Heart left ventricle (tissue), 16 donors: ENCODE measurements around the gene WASF3. TPM values are rescaled to one million over a fixed set of nuclear protein-coding genes. Genes with fewer than 3 reads are reported as not detected.

ENCODE experiments used
- ATAC-seq, 4 donors: fragments of 200-7000 bp; cut with Tn5 transposase; one replicate each; pipeline ENCODE4 v1.9.1; 2020 to 2022; ENCODE audit warnings: moderate library complexity in 4 of 4, mild to moderate bottlenecking in 3 of 4, moderate number of reproducible peaks in 1 of 4
- DNase-seq, 5 donors: peaks; one replicate each; pipeline ENCODE4 v3.0.0-alpha.2; 2020
- H3K27ac ChIP-seq, 12 donors: fragments of 200-600 bp; sonication (generic) in 4 of 12; one replicate each; pipeline versions ENCODE4 v1.5.0 to v1.8.0; 2016 to 2022; ENCODE audit warnings: mild to moderate bottlenecking in 2 of 12
- H3K27me3 ChIP-seq, 9 donors: fragments of 200-600 bp; sonication (generic) in 2 of 9; one replicate each; pipeline versions ENCODE4 v1.5.1 to v1.8.0; 2016 to 2022; ENCODE audit warnings: mild to moderate bottlenecking in 3 of 9
- H3K36me3 ChIP-seq, 9 donors: fragments of 200-600 bp; sonication (generic) in 2 of 9; one replicate each; pipeline versions ENCODE4 v1.5.0 to v1.8.0; 2018 to 2022; ENCODE audit warnings: mild to moderate bottlenecking in 2 of 9
- H3K4me1 ChIP-seq, 12 donors: fragments of 200-600 bp; sonication (generic) in 4 of 12; one replicate each; pipeline versions ENCODE4 v1.5.0 to v1.8.0; 2016 to 2022; ENCODE audit warnings: mild to moderate bottlenecking in 3 of 12
- H3K4me3 ChIP-seq, 12 donors: fragments of 200-600 bp; sonication (generic) in 4 of 12; one replicate each; pipeline versions ENCODE4 v1.5.0 to v1.8.0; 2017 to 2022; ENCODE audit warnings: mild to moderate bottlenecking in 9 of 12, moderate library complexity in 4 of 12
- H3K9me3 ChIP-seq, 12 donors: fragments of 200-600 bp; sonication (generic) in 4 of 12; one replicate each; pipeline versions ENCODE4 v1.5.0 to v1.8.0; 2016 to 2022; ENCODE audit warnings: mild to moderate bottlenecking in 1 of 12
- CTCF ChIP-seq, 12 donors: fragments of 200-600 bp; sonication (generic) in 4 of 12; IDR thresholded peaks; one replicate each; pipeline versions ENCODE4 v1.5.0 to v1.8.0; 2018 to 2022; ENCODE audit warnings: antibody characterized with exemption in 12 of 12, mild to moderate bottlenecking in 5 of 12
- POLR2A ChIP-seq, 2 donors: fragments of 450-650 bp; IDR thresholded peaks; one replicate each; pipeline ENCODE4 v1.6.1; 2017; ENCODE audit warnings: antibody characterized with exemption in 2 of 2, mild to moderate bottlenecking in 2 of 2, moderate library complexity in 2 of 2
- WGBS, 4 donors: extraction: QIAGEN DNeasy Blood & Tissue Kit in 2 of 4; methylation state at CpG; one replicate each; pipeline versions ENCODE4 v1.1.5 to v1.1.7; 2013 to 2018; 5-methylcytosine and 5-hydroxymethylcytosine counted together
- intact Hi-C, 10 donors: fragments of 100-400 bp; cut with DNase I; formaldehyde crosslinking; loops; one replicate each; pipeline versions ENCODE4 v1.11.1 to v1.14.2; 2022
- polyA plus RNA-seq, 2 donors: library from polyadenylated mRNA; stranded (reverse); fragments of 200-250 nt; gene quantifications; one replicate each; pipeline ENCODE4 v1.2.3, GENCODE V29; 2013
- total RNA-seq, 9 donors: library from RNA; depleted of rRNA in 2 of 9; stranded (reverse); fragments of >200 nt in 2 of 9; fragmentation: NEBNext Ultra II Directional in 3 of 9; extraction: Animal tissue kit (Norgen Biotek cat#: 25700) in 3 of 9; gene quantifications; one replicate each; pipeline versions ENCODE4 v1.1.0 to v1.2.4, GENCODE V29; 2016 to 2023
- donor health status: ischemic (EF 13 %, LVEDD 7.1; RV severe dilation, severe dysfunction).
- donor health status: healthy with polysubstance abuse.
- donor health status: DM: no; HTN: yes; CAD: no.
- donor health status: DM: no; HTN: no; CAD: no.
- donor health status: ischemic (EF 25% LVEDD 6.9; RV normal size, moderate dysfunction).
- donor health status: ischemic (EF 25% LVEDD 5.7; RV mildly dilated, moderate dysfunction).
- donor health status: healthy.
- donor health status: DM: yes; HTN: yes; CAD: no.
- donor health status: ischemic (EF 35%, LVEDD 5.7; RV mildly dilated, moderate dysfunction).
- donor health status: nonischemic (EF 11% LVEDD 7.7; RV severe dilation, severe dysfunction).
- donor health status: DM: yes; HTN: yes; CAD: no.
- donor health status: PGD.
- donor health status: ischemic (EF 29% LVEDD 5.4; RV normal size, mild dysfunction).
- donor health status: nonischemic (EF 23%, LVEDD 6.1; RV moderate dilation, normal function).

Gene WASF3
- total and polyA plus RNA-seq, 11 donors, result 3.4 to 14.9 (median 10.0) TPM

DNA sequence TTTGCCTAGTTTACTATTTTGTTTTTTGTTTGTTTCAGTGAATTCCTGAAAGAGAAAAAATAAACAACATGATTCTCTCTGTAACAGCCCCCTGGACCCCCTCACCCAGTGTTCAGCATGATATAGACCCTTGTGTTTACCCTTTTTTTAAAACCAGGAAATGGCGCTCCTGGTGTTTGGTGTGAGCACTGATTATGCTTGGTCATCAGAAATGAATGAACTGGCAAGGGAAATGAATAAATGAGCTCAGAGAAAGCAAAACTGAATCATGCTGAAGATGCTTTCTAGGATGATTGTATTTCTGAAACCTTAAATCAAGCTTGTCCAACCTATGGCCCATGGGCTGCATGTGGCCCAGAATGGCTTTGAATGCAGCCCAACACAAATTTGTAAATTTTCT is 22.1 kb downstream of the WASF3 start:
- no peak for DNase-seq
- WGBS, 4 donors, result 96 to 100% (median 99%) methylated on average over 1 of the region's 1 CpG
- Histone ChIP-seq H3K4me3 (no peak overlapping the region), H3K4me1 (peaks cover 0 to under 1% (median 0%) of the 10 kb centered on the region in 12 donors), H3K9me3 (peaks cover 0 to 20% (median 0%) of the 10 kb centered on the region in 12 donors), H3K27ac (no peak overlapping the region), H3K36me3 (no peaks in the 10 kb centered on the region), H3K27me3 (no peaks in the 10 kb centered on the region)
- TF ChIP-seq CTCF (IDR thresholded peaks at IDR 0.05) (no peak), POLR2A (IDR thresholded peaks at IDR 0.05) (no peak)
- no peak for ATAC-seq
- intact Hi-C loops, result no loop called here

GRCh38 chr13:26583662-26584061 is 26.2 kb downstream of the WASF3 start:
- no peaks in the 10 kb centered on the region for H3K27me3 ChIP-seq
- no peak for TF ChIP-seq POLR2A (IDR thresholded peaks at IDR 0.05)
- TF ChIP-seq CTCF (IDR thresholded peaks at IDR 0.05), result no peak
- H3K9me3 ChIP-seq, result peaks cover 0 to 8% (median 0%) of the 10 kb centered on the region in 12 donors
- H3K36me3 ChIP-seq, result no peaks in the 10 kb centered on the region
- H3K4me3 ChIP-seq, result no peak overlapping the region
- intact Hi-C loops, result no loop called here
- WGBS, 4 donors, result 71 to 82% (median 75%) methylated on average over 2 of the region's 2 CpGs
- no peak for DNase-seq
- no peak for ATAC-seq
- H3K27ac ChIP-seq, result no peak overlapping the region
- H3K4me1 ChIP-seq, result peaks cover 0 to 10% (median 0%) of the 10 kb centered on the region in 12 donors

DNA sequence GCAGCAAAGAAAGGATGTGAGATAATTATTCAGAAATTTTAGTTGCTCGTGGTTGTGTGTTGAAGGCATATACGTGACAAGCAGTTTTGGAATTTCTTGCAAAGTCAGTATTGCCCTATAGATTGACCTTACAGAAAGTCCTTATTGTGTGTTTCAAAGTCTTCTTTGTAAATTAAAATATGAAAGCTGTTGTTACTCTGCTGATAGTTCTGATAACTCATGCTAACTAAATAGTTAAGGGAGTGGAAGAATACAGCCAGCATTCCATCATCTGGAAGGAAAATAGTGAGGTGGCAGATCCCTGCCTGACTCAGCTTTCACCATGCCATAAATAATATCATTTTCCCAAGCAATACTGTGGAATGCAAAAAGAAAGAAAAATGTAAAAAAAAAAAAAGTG is 27.2 kb downstream of the WASF3 start:
- 75 to 85% (median 83%) methylated on average over 2 of the region's 2 CpGs for WGBS, 4 donors
- Histone ChIP-seq H3K27me3 (no peaks in the 10 kb centered on the region), H3K4me1 (peaks cover 0 to 10% (median 0%) of the 10 kb centered on the region in 12 donors), H3K27ac (no peak overlapping the region), H3K36me3 (no peaks in the 10 kb centered on the region), H3K9me3 (no peaks in the 10 kb centered on the region), H3K4me3 (no peak overlapping the region)
- intact Hi-C loops, result no loop called here
- no peak for TF ChIP-seq CTCF (IDR thresholded peaks at IDR 0.05)
- TF ChIP-seq POLR2A (IDR thresholded peaks at IDR 0.05), result no peak
- no peak for ATAC-seq
- DNase-seq, result no peak

- no peak overlapping the region for H3K4me3 ChIP-seq
- TF ChIP-seq CTCF (IDR thresholded peaks at IDR 0.05) (no peak), POLR2A (IDR thresholded peaks at IDR 0.05) (no peak)
- intact Hi-C loops, result no loop called here
- ATAC-seq (no peak), DNase-seq (no peak)
- no peaks in the 10 kb centered on the region for H3K9me3 ChIP-seq
- no peak overlapping the region for H3K27ac ChIP-seq
- H3K27me3 ChIP-seq, result no peaks in the 10 kb centered on the region
- 90 to 96% (median 91%) methylated on average over 1 of the region's 1 CpG for whole genome bisulfite sequencing, 4 donors
- H3K4me1 ChIP-seq, result peaks cover 0 to 10% (median 0%) of the 10 kb centered on the region in 12 donors
- H3K36me3 ChIP-seq, result no peaks in the 10 kb centered on the region
These were observed 27.7 kb downstream of the WASF3 start for GRCh38 chr13:26585136-26585535.
